ENCODE measurements around the gene MTG2. TPM values are rescaled to one million over a fixed set of nuclear protein-coding genes. Genes with fewer than 3 reads are reported as not detected.

MTG2 gene
- total and polyA plus RNA-seq, 2 of the 4 experiments (the other 2 are of a cell fraction), result 11.5 to 25.2 TPM

DNA sequence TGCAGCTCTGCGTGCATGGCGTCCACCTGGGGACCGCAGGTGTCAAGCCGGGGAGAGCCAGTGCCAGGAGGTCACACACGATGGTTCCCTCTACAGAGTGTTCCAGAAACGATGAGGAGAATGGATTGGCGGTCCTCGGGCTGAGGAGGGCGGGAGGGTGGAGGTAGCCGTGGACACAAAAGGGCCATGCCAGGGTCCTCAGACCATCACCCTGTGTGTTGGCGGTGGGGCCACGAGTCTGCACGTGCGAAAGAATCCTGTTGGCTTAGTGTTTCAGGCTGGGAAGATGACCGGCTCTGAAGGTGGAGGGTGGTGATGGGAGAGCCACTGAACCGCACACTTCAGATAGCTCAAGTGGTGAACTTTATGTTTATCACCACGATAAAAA lies 23.6 kb downstream of the MTG2 start:
- Histone ChIP-seq H3K9me3 (ENCODE audit: control insufficient read depth, insufficient read depth, low read length) (no peaks in the 10 kb centered on the region), H4K91ac (ENCODE audit: insufficient read depth, low read depth, low read length) (no peak overlapping the region), H2AFZ (replicated peaks; ENCODE audit: low read length, poor library complexity) (no peak overlapping the region), H3K79me1 (ENCODE audit: low read depth in 1 of 2, low read length in 2 of 2) (no peaks in the 10 kb centered on the region; a peak in 2 of 4 replicates), H4K20me1 (ENCODE audit: insufficient read depth, low read length) (peaks cover 4% of the 10 kb centered on the region; the same call in 1 of the 2 replicates), H2BK20ac (ENCODE audit: low read depth, low read length) (no peak overlapping the region), H3K23ac (ENCODE audit: low read depth, low read length) (no peak overlapping the region), H2BK120ac (ENCODE audit: low read depth, low read length) (no peak overlapping the region), H3K18ac (ENCODE audit: low read depth, low read length) (no peak overlapping the region), H2BK5ac (ENCODE audit: low read depth, low read length, poor library complexity, severe bottlenecking) (no peak overlapping the region), H3K4me3 (ENCODE audit: insufficient read depth, low read depth, low read length) (no peak overlapping the region), H2AK9ac (replicated peaks; ENCODE audit: low read depth, low read length, poor library complexity) (no peak overlapping the region), H3K9me1 (ENCODE audit: insufficient read depth, low read length) (no peaks in the 10 kb centered on the region), H4K5ac (ENCODE audit: low read depth, low read length) (no peak overlapping the region), H3K27ac (ENCODE audit: insufficient read depth, low read length) (no peak overlapping the region), H3K36me3 (ENCODE audit: control insufficient read depth, insufficient read depth, low read length) (peaks cover 12% of the 10 kb centered on the region; the same call in 1 of the 2 replicates), H2BK15ac (ENCODE audit: low read depth, low read length) (no peak overlapping the region), H3K4me2 (ENCODE audit: low read depth, low read length) (no peak overlapping the region), H3K9ac (ENCODE audit: low read depth, low read length) (no peak overlapping the region), H3K14ac (replicated peaks; ENCODE audit: low read depth, low read length) (no peak overlapping the region), H3K27me3 (ENCODE audit: control insufficient read depth, insufficient read depth, low read length) (peaks cover 6% of the 10 kb centered on the region; the same call in 1 of the 2 replicates), H2AK5ac (ENCODE audit: low read depth, low read length) (no peak overlapping the region), H3K4ac (ENCODE audit: low read depth, low read length) (no peak overlapping the region), H4K8ac (ENCODE audit: low read depth in 2 of 2, low read length in 2 of 2) (no peak overlapping the region), H3K4me1 (ENCODE audit: control insufficient read depth, insufficient read depth, low read length) (no peaks in the 10 kb centered on the region), H3K56ac (ENCODE audit: extremely low read depth, insufficient read depth, low read length) (no peak overlapping the region)
- no peak for TF ChIP-seq CEBPB (IDR thresholded peaks at IDR 0.05; ENCODE audit: low read depth, low read length)
- no peak for TF ChIP-seq BHLHE40 (IDR thresholded peaks at IDR 0.05; ENCODE audit: low read depth, low read length)
- no TSS peak for BruUV-seq (replicated peaks)
- intact Hi-C loops (cut with micrococcal nuclease) (no loop called here), dilution Hi-C loops (cut with HindIII; ENCODE audit: low sequenced_read_pairs, unreplicated experiment) (no loop called here), in situ Hi-C loops (cut with MboI; ENCODE audit: low sequenced_read_pairs) (no loop called here)
- DNase-seq, result no peak
- CTCF ChIA-PET, result no interaction called here
- WGBS, 2 experiments (ENCODE audit: extremely low coverage in 2 of 2, insufficient read length in 1 of 2), result 92% methylated on average over 10 of the region's 17 CpGs; no CpG with 5 or more reads in 1 of the 2 experiments
- POLR2A ChIA-PET (ENCODE audit: unreplicated experiment), result no interaction called here
- no peak for ATAC-seq (ENCODE audit: low read depth)

Measured in IMR-90 (cell line).